NOMO-1 (cell line): Measurements from ENCODE around the gene GABBR2.

Source experiments
- DNase-seq, 2 experiments: peaks; one replicate each; lab custom pipeline; 2025; ENCODE audit not compliant: unreplicated experiment in 2 of 2; lab: John Stamatoyannopoulos, UW

Gene GABBR2

DNA sequence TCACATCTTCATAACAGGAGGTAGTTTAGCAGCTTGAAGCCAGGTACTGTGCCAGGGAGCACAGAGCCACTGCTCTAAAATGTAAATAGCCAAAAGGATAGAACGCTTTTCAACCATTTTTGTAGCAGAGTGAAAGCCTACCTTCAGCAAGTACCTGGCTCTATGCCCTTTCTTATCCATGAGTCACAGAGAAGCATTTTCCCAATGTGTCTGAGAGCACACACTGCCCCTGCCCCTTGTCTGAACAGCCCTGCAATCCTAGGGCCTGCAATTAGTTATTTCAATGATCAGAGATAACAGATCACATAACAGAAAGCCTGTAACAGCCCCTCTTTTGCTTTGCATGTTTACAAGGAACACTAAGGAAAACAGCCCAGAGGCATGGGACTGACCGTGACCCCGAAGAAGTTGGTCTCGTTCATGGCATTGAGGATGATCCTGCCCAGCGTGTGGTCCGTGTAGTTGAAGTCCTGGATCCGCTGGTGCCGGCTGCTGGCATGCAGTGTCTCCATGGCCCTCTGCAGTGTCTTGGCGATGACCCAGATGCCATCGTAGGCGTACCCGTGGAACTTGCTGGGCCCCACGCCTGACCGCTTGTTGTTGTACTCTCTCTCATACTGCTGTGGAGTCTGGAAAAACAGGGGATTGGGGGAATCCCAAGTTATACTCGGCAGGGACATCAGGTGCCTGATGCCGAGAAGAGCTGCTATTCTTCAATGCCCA lies 255.0 kb downstream of the GABBR2 start:
- DNase-seq: no peak

DNA sequence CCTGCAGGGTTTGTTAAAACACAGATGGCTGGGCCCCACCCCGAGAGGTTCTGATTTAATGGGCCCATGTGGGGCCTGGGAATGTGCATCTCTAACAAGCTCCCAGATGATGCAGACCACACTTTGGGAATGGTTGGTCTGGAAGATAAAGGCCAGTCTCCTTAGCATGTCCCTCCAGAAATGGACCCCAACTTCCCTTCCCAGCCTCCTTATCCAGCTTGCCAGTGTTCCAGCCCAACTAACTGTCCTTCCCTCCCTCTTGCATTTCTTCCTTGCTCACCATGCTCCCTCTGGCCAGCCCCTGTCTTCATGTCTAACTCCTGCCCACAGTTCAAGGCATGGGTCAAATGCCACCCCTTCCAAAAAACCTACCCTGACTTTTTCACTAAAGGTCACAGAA lies 257.2 kb downstream of the GABBR2 start:
- no peak for DNase-seq

DNA sequence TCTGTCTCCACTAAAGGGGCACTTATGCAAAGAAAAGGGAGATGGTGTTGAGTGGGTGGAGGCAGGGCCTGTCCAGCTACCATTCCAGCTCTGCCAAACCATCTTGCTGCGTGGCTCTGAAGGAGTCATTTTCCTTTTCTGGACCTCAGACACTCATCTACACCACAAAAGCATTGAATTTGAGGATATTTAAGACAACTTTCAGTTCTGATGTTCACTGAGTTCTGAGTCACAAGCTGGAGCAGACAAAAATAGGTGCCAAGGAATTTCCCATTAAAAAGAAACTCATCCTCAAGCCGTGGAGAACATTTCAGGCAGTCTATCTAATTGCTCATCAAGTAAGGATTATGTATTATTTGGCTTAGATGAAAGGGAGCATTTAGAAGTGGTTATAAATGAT lies 258.2 kb downstream of the GABBR2 start:
- no peak for DNase-seq

DNA sequence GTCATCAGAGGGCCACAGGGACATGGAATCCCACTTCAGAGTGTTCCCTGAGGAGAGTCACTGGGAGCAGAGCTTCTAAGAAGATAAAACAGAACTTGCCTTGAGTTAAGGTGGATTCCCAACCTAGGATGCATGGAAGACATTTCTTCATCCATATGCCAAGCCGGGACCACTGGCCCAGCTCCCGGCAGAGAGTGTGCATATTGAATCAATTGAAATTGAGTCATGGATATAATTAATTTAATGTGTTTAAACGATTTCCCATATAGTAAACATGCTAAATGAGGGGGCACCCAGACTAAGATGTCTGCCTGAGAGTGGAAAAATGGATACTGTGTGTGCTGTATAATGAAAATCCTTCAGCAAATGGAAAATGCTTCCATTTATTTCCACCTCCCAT lies 258.9 kb downstream of the GABBR2 start:
- DNase-seq: no peak

DNA sequence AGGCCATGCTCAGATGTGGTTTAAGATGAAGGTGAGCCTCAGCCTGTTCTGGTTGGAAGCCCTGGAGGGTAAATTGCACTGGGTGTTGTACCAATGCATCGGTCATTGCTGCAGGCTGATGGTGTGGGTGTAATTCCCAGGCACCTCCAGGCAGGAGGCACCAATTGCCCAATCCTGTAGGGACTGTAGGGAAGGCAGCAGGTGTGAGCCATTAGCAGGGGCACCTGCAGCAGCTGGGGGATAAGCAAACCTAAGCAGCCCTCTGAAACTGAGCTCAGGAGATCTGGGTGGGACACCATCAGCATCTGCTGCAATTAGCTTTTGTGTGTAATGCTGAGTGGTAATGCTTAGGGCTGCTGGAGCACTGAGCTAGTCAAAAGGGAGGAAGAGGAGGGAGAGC lies 263.2 kb downstream of the GABBR2 start:
- no peak for DNase-seq

DNA sequence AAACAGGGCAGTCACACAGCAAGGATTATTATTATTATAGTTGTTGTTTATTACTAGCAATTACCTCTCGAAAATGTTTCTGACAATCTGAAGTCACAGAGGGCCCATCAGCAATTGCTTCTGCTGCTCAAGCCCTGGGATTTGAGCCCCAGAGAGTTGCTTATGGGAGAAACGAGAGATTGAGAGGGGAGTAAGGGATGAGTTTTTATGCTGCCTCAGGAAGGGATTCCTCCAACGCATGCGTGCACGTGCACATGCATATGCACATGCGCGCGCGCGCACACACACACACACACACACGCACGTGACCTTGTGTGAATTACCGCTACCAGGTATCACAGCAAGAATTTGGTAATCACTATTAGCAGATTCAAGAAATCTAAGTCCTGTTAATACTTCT lies 264.1 kb downstream of the GABBR2 start:
- no peak for DNase-seq

DNA sequence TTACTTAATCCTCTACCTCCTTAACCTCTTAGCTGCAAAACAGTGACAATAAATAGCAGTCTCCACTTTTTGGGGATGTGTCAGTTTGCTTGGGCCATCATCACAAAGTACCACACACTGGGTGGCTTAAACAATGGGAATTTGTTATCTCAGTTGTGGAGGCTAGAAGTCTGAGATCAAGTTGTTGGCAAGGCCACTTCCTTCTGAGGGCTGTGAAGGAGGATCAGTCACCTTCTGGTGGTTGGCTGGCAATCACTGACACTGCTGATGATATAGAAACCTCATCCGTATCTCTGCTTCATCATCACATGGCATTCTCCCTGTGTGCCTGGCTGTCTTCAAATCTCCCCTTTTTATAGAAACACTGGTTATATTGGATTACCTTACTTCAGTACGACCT lies 266.2 kb downstream of the GABBR2 start:
- DNase-seq: no peak

DNA sequence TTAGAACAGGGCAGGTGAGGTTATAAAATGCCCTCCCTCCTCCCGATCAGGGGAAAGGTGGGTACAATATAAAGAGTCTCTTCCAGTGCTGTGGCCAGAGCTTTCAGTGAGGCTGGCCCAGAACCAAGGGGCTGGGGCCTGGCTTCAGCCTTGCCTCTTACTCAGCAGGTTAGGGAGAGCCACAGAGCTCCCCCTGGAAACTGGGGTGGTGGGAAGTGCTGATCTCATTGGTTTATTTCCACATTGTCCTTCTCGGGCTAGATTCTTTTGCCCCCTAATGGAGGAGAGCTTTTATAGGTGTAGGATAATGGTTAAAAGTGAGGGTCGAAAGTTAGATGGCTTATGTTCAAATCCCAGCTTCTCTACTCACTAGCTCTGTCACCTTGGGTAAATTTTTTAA lies 266.6 kb downstream of the GABBR2 start:
- no peak for DNase-seq

DNA sequence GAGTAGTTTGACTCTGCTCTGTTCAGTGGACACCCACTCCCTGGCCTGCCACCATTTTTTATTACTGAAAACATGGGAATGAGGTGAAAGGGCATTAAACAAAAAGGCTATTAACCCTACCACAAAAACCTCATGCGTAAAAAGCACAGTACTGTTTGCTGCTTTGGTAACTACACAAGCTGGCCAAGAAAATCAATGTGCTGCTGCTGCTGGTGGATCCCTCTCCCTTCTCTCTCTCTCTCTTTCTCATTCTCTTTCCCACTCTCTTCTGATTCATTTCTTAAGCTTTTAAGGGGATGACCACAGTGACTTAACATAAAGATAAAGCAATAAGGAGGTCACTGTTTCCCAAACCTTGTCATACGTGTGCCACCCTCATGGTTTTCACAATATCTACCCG lies 270.1 kb downstream of the GABBR2 start:
- no peak for DNase-seq

DNA sequence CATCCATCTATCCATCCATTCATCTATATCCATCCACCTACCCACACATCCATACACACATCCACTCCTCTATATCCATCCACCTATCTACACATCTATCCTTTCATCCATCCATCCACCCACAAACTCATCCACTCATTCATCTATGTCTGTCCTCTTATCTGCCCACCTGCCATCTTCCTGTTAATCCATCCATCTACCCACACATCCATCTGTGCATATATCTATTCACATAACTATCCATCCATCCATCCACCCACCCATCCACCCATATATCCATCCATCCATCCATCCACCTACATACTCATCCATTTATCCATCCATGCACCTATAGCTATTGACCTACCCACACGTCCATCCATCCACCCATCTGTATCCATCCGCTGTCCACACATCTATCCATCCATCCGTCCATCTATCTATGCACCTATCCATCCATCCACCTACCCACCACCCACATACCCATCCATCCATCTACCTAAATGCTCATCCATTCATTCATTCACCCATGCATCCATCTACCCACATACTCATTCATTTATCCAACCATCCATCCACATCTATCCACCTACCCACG lies 271.2 kb downstream of the GABBR2 start:
- DNase-seq: no peak

DNA sequence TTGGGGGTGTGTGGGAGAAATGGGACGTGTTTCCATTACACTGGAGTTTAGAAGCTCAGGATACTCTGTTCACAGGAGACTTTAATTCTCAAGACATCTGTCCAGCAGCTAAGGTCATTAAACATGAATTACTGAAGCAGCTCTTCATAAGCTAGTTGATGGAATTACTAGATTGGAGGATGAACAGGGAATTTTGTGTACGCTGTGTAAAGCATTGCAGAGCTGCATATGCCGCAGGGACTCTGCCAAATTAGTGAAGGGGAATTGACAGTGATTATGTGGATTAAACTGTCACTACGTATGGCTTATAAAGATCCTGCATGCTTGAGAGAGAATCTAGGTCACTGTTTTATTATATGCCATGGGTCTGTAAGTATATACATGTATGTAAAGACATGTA lies 275.8 kb downstream of the GABBR2 start:
- no peak for DNase-seq

DNA sequence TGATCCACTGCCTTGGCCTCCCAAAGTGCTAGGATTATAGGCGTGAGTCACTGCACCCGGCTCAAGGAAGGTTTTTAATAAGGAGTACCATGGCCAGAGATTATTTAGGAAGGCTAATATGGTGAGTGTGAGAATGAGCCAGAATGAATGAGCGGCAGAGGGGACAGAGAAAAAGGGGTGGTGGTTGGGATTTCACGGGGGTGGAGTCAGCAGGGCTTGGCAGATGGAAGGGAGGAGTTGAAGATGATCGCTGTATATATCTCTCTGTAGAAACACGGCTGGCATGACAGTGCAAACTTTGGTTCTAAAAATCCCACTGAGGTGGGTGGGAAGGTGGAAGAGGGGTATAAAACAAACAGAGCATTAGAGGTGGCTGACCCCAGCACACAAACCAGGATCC lies 276.6 kb downstream of the GABBR2 start:
- DNase-seq: no peak

DNA sequence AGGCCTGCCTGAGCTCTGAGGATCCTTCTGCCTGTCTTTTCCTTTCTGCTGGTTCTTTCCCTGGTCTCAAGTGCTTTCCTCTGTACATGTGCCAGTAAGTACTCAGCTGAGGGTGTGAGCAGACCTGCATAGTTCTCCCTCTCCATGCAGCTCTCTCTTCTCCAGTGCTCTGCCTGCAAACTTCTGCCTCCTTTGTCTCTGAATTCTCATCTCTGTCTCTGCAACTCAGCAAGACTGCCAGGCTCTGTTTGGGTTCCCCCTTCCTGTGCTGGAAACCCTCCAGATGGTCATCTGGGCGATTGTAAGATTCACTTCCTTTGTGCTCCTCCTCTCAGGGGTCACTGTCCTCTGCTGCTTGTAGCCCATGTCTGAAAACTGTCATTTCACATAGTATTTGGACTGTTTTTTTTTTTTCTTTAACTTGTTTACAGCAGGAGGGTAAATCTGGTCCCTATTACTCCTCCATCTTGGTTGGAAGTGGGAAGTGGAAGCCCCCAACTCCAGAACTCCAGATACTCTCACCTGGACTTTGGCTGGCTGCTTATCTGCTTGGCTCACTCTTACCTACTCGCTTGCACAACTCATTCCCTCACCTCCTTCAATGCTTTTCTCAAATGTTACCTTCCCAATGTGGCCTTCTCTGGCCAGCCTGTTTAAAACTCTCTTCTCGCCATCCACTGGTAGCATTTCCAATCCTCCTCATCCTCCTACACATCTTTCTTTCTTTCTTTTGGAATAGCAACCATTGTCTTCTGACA lies 278.0 kb downstream of the GABBR2 start:
- DNase-seq: no peak

DNA sequence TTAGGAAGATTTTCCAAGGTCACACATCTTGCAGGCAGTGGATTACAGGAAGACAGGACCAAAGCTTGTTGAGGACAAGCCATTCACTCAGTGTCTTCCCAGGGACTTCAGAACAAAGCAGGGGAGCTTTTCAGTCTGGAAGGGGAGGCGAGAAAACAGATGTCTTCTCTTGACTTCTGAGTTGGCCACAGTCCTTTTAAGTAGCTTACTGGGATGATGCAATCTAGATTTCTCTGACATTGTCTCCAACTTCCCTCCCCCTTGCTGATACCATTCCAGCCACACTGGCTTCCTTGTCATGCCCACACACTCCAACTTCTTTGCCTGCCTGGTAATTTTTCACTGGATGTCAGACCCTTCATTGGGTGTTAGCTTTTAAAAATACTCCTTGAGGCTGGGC lies 279.1 kb downstream of the GABBR2 start:
- DNase-seq: no peak

DNA sequence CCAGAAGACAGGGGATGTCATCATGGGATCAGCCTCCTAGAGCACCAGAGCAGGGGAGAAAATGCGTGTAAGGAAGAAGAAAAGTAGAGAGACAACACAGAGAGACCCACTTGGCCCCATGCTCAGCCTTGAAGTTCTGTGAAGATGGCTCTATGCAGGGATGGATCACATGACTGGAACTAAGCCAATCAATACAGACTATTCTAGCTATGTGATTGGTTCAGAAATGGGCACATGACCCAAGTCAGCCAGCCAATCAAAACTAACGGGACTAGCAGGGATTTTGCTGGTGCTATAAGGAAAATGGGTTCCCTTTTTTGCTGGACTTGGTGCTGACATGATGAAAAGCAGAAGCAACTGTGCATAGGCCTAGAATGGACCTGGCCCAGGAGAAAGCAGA lies 280.3 kb downstream of the GABBR2 start:
- no peak for DNase-seq

DNA sequence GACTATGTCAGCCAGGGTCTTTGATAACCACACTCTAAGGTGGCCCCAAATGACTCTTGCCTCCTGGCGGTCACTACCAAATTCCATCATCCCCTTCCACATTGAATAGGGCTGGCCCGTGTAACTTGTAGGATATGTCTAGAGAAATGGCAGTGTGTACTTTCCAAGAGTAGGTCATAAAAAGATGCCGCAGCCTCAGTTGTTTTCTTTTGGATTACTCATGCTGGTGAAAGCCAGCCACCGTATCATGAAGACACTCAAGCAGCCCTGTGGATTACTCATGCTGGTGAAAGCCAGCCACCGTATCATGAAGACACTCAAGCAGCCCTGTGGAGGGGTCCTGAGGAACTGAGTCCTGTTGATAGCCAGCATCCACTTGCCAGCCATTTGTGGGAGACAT lies 281.2 kb downstream of the GABBR2 start:
- no peak for DNase-seq

DNA sequence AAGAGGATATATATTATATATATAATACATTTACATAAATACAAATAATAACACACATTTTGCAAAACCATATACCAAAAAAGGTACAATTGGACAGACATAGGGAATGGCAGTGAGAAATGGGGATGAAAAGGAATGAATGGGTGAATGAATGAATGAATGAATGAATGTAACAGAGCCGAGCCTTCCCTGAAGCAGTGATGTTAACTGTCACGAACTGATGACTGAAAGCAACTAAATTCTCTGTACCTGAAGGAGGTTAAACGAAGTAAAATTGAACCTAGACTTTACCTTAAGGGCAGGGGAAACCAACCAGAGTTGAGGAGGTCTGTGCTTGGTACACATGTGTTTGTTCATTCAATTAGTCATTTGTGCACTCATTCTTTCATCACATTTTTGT lies 283.7 kb downstream of the GABBR2 start:
- no peak for DNase-seq

DNA sequence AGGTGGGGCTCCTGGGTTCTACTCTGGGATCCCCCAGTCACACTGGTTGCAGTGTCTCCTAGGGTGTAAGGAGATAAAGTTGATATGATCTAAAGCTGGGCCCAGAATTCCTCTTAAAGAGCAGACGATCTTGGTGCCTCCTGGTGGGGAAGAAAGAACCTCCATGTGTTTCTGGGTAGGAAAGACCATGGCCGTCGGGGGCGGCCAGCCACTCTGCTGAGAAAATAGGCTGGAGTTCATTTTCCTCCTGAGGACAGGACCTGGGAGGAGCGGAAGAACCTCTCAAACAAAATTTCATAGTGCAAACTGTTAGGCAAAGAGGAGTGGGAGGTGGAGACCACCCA lies 289.5 kb downstream of the GABBR2 start:
- DNase-seq: no peak

DNA sequence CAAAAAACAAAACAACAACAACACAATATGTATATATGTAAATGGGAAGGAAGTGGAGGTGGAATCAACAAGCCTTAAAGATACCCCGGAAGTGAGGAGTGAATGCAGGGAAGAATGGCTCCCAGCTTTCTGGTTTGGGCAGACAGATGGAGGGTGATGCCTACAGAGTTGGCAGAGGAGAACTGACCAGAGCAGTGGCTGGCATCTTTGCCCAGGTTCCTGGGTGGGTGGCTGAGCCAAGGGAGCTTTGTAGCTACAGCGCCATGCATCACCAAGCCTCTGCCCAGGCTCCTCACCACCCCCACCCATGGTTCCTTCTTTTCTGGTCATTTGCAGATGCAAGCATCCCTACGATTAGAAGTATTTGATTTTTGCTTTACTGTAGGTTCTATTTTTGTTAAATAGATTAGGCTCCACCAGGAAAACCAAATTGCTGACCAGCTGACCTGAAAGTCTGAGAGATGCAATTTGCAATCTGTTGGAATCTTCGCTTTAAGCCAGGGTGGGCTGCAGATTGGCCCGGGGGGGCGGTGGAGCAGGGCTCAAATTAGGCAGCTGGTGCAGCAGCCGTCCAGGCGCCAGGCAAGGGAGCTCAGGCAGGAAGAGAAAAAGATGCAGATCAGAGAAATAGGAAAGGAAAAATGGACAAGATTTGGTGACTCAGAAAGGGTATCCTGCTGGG lies 290.0 kb downstream of the GABBR2 start:
- no peak for DNase-seq

DNA sequence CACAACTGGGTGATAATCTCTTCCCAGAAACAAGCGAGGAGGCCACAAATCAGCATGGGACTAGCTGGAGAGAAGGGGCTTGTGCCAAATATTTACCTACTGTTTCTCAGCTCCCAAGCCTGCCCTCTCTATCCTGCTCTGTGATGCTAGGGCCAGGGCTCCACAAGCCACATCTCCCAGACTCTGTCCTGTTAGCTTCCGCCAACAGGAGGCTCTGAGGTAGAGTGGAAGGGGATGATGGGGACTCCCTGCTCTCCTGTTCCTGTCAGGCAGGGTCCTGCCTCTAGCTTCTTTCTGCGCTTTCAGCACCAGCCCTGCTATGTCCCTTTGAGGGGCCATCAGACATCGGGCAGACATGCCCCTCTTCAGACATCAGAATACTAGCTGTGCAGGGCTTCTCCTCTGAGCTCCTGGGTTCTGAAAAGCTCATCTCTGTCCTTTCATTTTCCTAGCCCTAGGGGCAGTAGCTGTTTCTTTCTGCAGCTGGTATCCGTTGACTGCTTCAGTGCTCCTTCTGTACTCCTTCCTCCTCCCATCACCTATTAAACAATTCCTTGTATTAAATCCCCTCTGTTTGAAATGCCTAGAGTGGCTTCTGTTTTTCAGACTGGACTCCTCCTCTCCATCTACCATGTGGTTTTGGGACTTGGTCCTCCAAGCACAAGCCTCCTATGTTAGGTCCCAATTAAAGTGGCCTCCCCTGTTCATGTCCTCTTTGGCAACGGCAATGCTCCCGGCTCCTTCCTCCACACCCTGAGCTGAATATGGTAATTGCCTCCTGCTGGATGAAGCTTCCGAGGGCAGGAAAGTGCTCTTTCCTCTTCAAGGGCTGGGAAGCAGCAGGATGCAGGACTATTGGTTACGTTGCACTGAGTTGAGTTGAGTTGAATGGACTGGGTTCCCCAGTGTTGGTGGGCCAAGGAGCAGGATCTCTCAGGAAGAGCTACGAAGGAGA lies 292.2 kb downstream of the GABBR2 start:
- DNase-seq: no peak

DNA sequence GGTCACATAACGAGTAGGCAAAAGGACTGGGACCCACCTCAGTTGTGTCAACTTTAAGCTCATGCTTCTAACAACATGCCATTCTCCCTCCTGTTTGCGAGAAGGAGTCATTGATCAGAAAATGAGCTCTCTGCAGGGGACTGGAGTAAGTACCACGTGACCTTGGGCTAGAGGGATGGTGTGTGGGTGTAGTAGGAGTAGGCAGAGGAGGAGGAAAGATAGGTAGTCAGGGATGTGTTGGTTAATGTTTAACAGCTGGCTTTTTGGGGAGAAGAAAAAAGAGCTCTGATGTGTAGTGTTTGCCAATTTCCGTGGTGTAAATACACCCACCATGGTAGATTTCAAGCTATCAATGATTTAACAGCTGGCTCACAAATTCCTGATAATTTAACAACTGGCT lies 293.0 kb downstream of the GABBR2 start:
- DNase-seq: no peak
